GM12878 (cell line): ENCODE measurements around the gene SNRNP27. TPM values are rescaled to one million over a fixed set of nuclear protein-coding genes. Genes with fewer than 3 reads are reported as not detected.
A peak's percentile ranks its signal among the peaks of the same experiment; 100 is the strongest.
"Not testable (repeated sequence)": the region's sequence is repeated elsewhere in the genome, so short reads cannot be mapped to it uniquely, and the experiment has no call there.

ENCODE experiments used
- ATAC-seq: fragments of 200-7000 bp; cut with Tn5 transposase; 3 replicates; pipeline ENCODE4 v1.9.1; 2020; ENCODE audit warnings: mild to moderate bottlenecking, moderate library complexity
- BruUV-seq: library from RNA; stranded (reverse); fragments of 400-500 nt; replicated peaks from 2 replicates; lab custom pipeline; 2021; lab: Mats Ljungman, UMichigan
- CTCF ChIA-PET: fragments of 300-600 bp; sonication (Branson Sonifier 250); formaldehyde crosslinking; extraction: SDS; loops from one replicate; lab custom pipeline; 2021; ENCODE audit warnings: inconsistent platforms; lab: Yijun Ruan, JAX
- POLR2A ChIA-PET: fragments of 350-600 bp; formaldehyde crosslinking; extraction: SDS; loops from one replicate; lab custom pipeline; 2021; ENCODE audit warnings: inconsistent platforms; lab: Charles Lee
- RAD21 ChIA-PET: fragments of 300-600 bp; sonication (Branson Sonifier 250); formaldehyde crosslinking; loops from one replicate; lab custom pipeline; 2023; ENCODE audit warnings: antibody characterized with exemption; ENCODE audit not compliant: unreplicated experiment; lab: Charles Lee
- SMC1A ChIA-PET: fragments of 300-600 bp; sonication (Branson Sonifier 250); formaldehyde crosslinking; loops from one replicate; lab custom pipeline; 2023; ENCODE audit not compliant: unreplicated experiment, uncharacterized antibody; lab: Charles Lee
- DNase-seq: peaks from one replicate; pipeline ENCODE4 v3.0.0-alpha.2; 2011; ENCODE audit warnings: low read depth, low spot score
- FAIRE-seq: peaks from 3 replicates; lab custom pipeline; 2011; peaks lifted over from hg19 to GRCh38; lab: Jason Lieb, UNC
- H2AFZ ChIP-seq: 2 replicates; pipeline ENCODE4 v1.6.0; 2011; ENCODE audit warnings: low read depth, low read length, control low read depth; ENCODE audit not compliant: control insufficient read depth
- H3K27ac ChIP-seq: 2 replicates; pipeline ENCODE4 v1.5.1; 2011; ENCODE audit warnings: control low read depth; ENCODE audit not compliant: control insufficient read depth, insufficient read depth
- H3K27me3 ChIP-seq, 2 experiments: replicated peaks in 1 of 2; 2 replicates each; pipeline versions ENCODE4 v1.6.0 to v1.6.1; 2011; ENCODE audit warnings: low read length in 1 of 2; ENCODE audit not compliant: control insufficient read depth in 2 of 2, insufficient read depth in 2 of 2
- H3K36me3 ChIP-seq, 2 experiments: 2 replicates each; pipeline ENCODE4 v1.5.1; 2011; ENCODE audit warnings: low read length in 1 of 2; ENCODE audit not compliant: control insufficient read depth in 2 of 2, insufficient read depth in 2 of 2
- H3K4me1 ChIP-seq: 2 replicates; pipeline ENCODE4 v1.6.1; 2011; ENCODE audit warnings: mild to moderate bottlenecking, low read length, moderate library complexity, mixed read lengths; ENCODE audit not compliant: control insufficient read depth, insufficient read depth
- H3K4me2 ChIP-seq: 2 replicates; pipeline ENCODE4 v1.6.0; 2011; ENCODE audit warnings: control low read depth; ENCODE audit not compliant: control insufficient read depth, insufficient read depth
- H3K4me3 ChIP-seq: fragments of 200-600 bp; sonication (generic); 2 replicates; pipeline ENCODE4 v1.5.1; 2016
- H3K79me2 ChIP-seq: 2 replicates; pipeline ENCODE4 v1.6.0; 2011; ENCODE audit warnings: low read length; ENCODE audit not compliant: control insufficient read depth, insufficient read depth
- H3K9ac ChIP-seq: 2 replicates; pipeline ENCODE4 v1.8.0; 2011; ENCODE audit warnings: low read length, control low read depth, mixed read lengths; ENCODE audit not compliant: control insufficient read depth, insufficient read depth
- H3K9me3 ChIP-seq: replicated peaks from 3 replicates; pipeline ENCODE4 v1.5.1; 2011; ENCODE audit warnings: mild to moderate bottlenecking, low read length; ENCODE audit not compliant: control insufficient read depth, insufficient read depth
- H4K20me1 ChIP-seq: 2 replicates; pipeline ENCODE4 v1.6.0; 2011; ENCODE audit not compliant: control insufficient read depth, insufficient read depth
- E4F1 ChIP-seq: fragments of 450-650 bp; IDR thresholded peaks from 2 replicates; pipeline ENCODE4 v1.6.1; 2018; ENCODE audit warnings: borderline replicate concordance, mild to moderate bottlenecking; ENCODE audit not compliant: partially characterized antibody
- GATAD2B ChIP-seq: fragments of 450-650 bp; conservative IDR thresholded peaks from 2 replicates; pipeline ENCODE4 v1.6.1; 2017; ENCODE audit warnings: low read depth, mild to moderate bottlenecking, moderate library complexity
- HDGF ChIP-seq: fragments of 450-650 bp; IDR thresholded peaks from 2 replicates; pipeline ENCODE4 v1.6.1; 2016; ENCODE audit warnings: antibody characterized with exemption
- IKZF2 ChIP-seq, 2 experiments: fragments of 450-650 bp; IDR thresholded peaks; 2 replicates each; pipeline ENCODE4 v1.6.1; 2017; ENCODE audit warnings: mild to moderate bottlenecking in 2 of 2, moderate library complexity in 2 of 2
- KLF5 ChIP-seq: fragments of 450-650 bp; IDR thresholded peaks from 2 replicates; pipeline ENCODE4 v1.6.1; 2014; ENCODE audit warnings: mild to moderate bottlenecking; ENCODE audit not compliant: partially characterized antibody
- MLLT1 ChIP-seq: fragments of 450-650 bp; IDR thresholded peaks from 2 replicates; pipeline ENCODE4 v1.6.1; 2016; ENCODE audit warnings: mild to moderate bottlenecking
- NBN ChIP-seq: fragments of 450-650 bp; IDR thresholded peaks from 2 replicates; pipeline ENCODE4 v1.6.1; 2016
- USF2 ChIP-seq: IDR thresholded peaks from 2 replicates; pipeline ENCODE4 v1.6.1; 2011; ENCODE audit warnings: low read depth, low read length, improper control_type of control experiment, borderline replicate concordance
- WGBS: methylation state at CpG from one replicate; pipeline ENCODE4 v1.1.6; 2016; ENCODE audit warnings: low lambda C conversion rate; ENCODE audit not compliant: insufficient replicate concordance, insufficient coverage; ENCODE audit errors: missing lambda C conversion rate; 5-methylcytosine and 5-hydroxymethylcytosine counted together
- in situ Hi-C: fragments of 300-500 bp; cut with MboI; formaldehyde crosslinking; loops from 9 replicates; pipeline ENCODE4 v1.14.3; 2018; ENCODE audit warnings: mixed read lengths
- intact Hi-C: fragments of 100-400 bp; cut with micrococcal nuclease; formaldehyde crosslinking; loops from one replicate; pipeline ENCODE4 v1.14.2; 2022; ENCODE audit not compliant: unreplicated experiment
- polyA plus RNA-seq, 11 experiments: library from polyadenylated mRNA; depleted of rRNA in 4 of 11; unstranded in 6 of 11; stranded (reverse) in 5 of 11; fragments of >200 nt; fragmentation: Nextera tagmentation in 4 of 11; fragmentation: Illumina TruSeq in 1 of 11; extraction: Ambion mirVana in 4 of 11; extraction: Trizol in 1 of 11; gene quantifications; 1 replicate in 1 of 11; 2 replicates in 10 of 11; pipeline versions ENCODE4 v1.2.1 to v1.2.3, GENCODE V29; 2011 to 2016; ENCODE audit warnings: inconsistent platforms in 2 of 11, missing spikeins in 2 of 11, low read depth in 1 of 11
- total RNA-seq, 4 experiments: library from RNA; depleted of rRNA in 3 of 4; stranded (reverse); fragments of >200 nt in 3 of 4; fragmentation: Illumina TruSeq in 1 of 4; extraction: Trizol in 1 of 4; gene quantifications; 2 replicates each; pipeline versions ENCODE4 v1.2.1 to v1.2.3, GENCODE V29; 2013 to 2021

Gene SNRNP27
- total and polyA plus RNA-seq, 10 of the 15 experiments (the other 5 are each of a cell fraction or from before 2014, with no cell fraction given), result 30.6 to 89.5 (median 49.2) TPM

DNA sequence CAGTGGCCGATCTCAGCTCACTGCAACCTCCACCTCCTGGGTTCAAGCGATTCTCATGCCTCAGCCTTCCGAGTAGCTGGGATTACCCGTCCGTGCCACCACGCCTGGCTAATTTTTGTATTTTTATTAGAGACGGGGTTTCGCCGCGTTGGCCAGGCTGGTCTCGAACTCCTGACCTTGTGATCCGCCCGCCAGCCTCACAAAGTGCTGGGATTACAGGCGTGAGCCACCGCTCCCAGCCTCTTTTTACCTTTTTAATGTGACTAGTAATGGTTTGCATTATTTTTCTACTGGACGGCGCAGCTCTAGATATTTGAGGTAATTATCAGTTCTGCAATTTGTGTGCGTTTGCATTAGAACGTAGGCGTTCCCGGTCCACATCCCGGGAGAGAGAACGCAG is 981 bp downstream of the SNRNP27 start:
- ChIA-PET CTCF (interaction anchor here (0.7 to 4.9 kb wide), 4 partner anchors 16 to 296 kb away, joined by 3 to 34 read pairs (median 4); partner anchors contain the start of genes C2orf42 and MXD1), POLR2A (interaction anchor here (0.5 to 2.5 kb wide), 6 partner anchors 19 to 296 kb away, joined by 3 to 10 read pairs (median 4); partner anchors contain the start of genes C2orf42 and MXD1)
- peak; percentile 39 for ATAC-seq
- H3K9me3 ChIP-seq, H4K20me1 ChIP-seq, H2AFZ ChIP-seq, BruUV-seq: not testable (repeated sequence)
- H3K79me2 ChIP-seq, result peaks cover 22% of the 10 kb centered on the region
- H3K9ac ChIP-seq, result peak overlapping the region; percentile 81
- H3K4me2 ChIP-seq, result peak overlapping the region; percentile 65
- H3K4me3 ChIP-seq, result peak overlapping the region; percentile 89
- in situ Hi-C loops, result loop anchor here (10.0 kb wide), 1 partner anchor 170 kb away; no protein-coding TSS in a partner anchor
- 0 out of 2 replicates have a peak, but pooled peaks have one; percentile 21 for TF ChIP-seq NBN
- TF ChIP-seq, all 136 proteins: peak for 1; not testable (repeated sequence) for 135
- intact Hi-C loops, H3K4me1 ChIP-seq, H3K36me3 ChIP-seq, FAIRE-seq, DNase-seq, H3K27me3 ChIP-seq: not testable (repeated sequence)
- WGBS, result 32% methylated on average over 23 of the region's 23 CpGs
- H3K27ac ChIP-seq, result peak overlapping the region; percentile 85
- ChIA-PET SMC1A (interaction anchor here (0.6 to 4.5 kb wide), 9 partner anchors 9 to 287 kb away, joined by 3 to 34 read pairs (median 3); partner anchors contain the start of gene MXD1), RAD21 (interaction anchor here (0.7 to 3.9 kb wide), 9 partner anchors 15 to 399 kb away, joined by 3 to 32 read pairs (median 3); partner anchors contain the start of gene SNRPG)

GRCh38 chr2:69902213-69902922 is 8.6 kb downstream of the SNRNP27 start:
- ATAC-seq, result peak; percentile 67
- peak overlapping the region; percentile 60 for H3K27ac ChIP-seq
- FAIRE-seq, result peak; percentile 38
- POLR2A ChIA-PET, result interaction anchor here (0.7 to 2.7 kb wide), 3 partner anchors 9 to 257 kb away, joined by 4 to 12 read pairs (median 6); partner anchors contain the start of genes MXD1 and SNRNP27
- peak; percentile 21 for DNase-seq
- no peaks in the 10 kb centered on the region for H3K9me3 ChIP-seq
- H4K20me1 ChIP-seq, result no peaks in the 10 kb centered on the region
- intact Hi-C loops, result no loop called here
- 9% methylated on average over 8 of the region's 8 CpGs for WGBS
- SMC1A ChIA-PET, result interaction anchor here (0.8 to 1.8 kb wide), 8 partner anchors 9 to 345 kb away, joined by 3 to 10 read pairs (median 3); partner anchors contain the start of gene SNRNP27
- in situ Hi-C loops, result no loop called here
- peak overlapping the region; percentile 71 for H3K4me3 ChIP-seq
- H3K27me3 ChIP-seq, result no peaks in the 10 kb centered on the region
- H3K9ac ChIP-seq, result peak overlapping the region; percentile 45; the same call in 1 of the 2 replicates
- H2AFZ ChIP-seq, result no peak overlapping the region
- peaks cover 4% of the 10 kb centered on the region; the same call in 1 of the 2 replicates for H3K4me1 ChIP-seq
- BruUV-seq, result no TSS peak
- RAD21 ChIA-PET, result interaction anchor here (0.6 to 1.5 kb wide), 4 partner anchors 9 to 181 kb away, joined by 3 to 11 read pairs (median 4); partner anchors contain the start of gene SNRNP27
- H3K4me2 ChIP-seq, result peak overlapping the region; percentile 95
- H3K36me3 ChIP-seq, result peaks cover 3 to 8% of the 10 kb centered on the region in 2 experiments; a peak in 3 of 4 replicates
- CTCF ChIA-PET, result interaction anchor here (0.6 to 2.7 kb wide), 6 partner anchors 10 to 280 kb away, joined by 3 to 15 read pairs (median 6); partner anchors contain the start of gene MXD1
- H3K79me2 ChIP-seq, result peaks cover 2% of the 10 kb centered on the region
- 0 out of 2 replicates have a peak, but pooled peaks have one; percentile 85 for TF ChIP-seq HDGF
- TF ChIP-seq E4F1, result peak; percentile 8
- TF ChIP-seq KLF5, result no peak
- peak in 1 of 2 experiments; percentile 26; a peak in 1 of 4 replicates for TF ChIP-seq IKZF2 (IDR thresholded peaks at IDR 0.05)
- TF ChIP-seq GATAD2B, result no peak
- TF ChIP-seq USF2, result no peak
- TF ChIP-seq MLLT1, result 0 out of 2 replicates have a peak, but pooled peaks have one; percentile 28
